Astrocyte (in vitro differentiated cells and primary cell): Measurements from ENCODE around the gene SVIL.

Experiments
- CTCF ChIP-seq: IDR thresholded peaks from 2 replicates; pipeline ENCODE4 v1.5.1; 2011; ENCODE audit warnings: low read depth, mild to moderate bottlenecking, inconsistent platforms, low read length, moderate library complexity; ENCODE audit not compliant: insufficient read depth
- EZH2 ChIP-seq: IDR thresholded peaks from 2 replicates; pipeline ENCODE4 v1.6.1; 2012; ENCODE audit warnings: mild to moderate bottlenecking, low read length, inconsistent platforms; ENCODE audit not compliant: insufficient read depth

- TF ChIP-seq CTCF: no peak
- no peak for TF ChIP-seq EZH2
These were observed 110.5 kb downstream of the SVIL start for GRCh38 chr10:29524294-29524693.
